Dedifferentiated amniotic fluid mesenchymal stem cell (primary cell): Measurements from ENCODE around the gene UNC13C.

ENCODE experiments used
- DNase-seq: peaks from one replicate; pipeline ENCODE4 v3.0.0-alpha.2; 2016; ENCODE audit errors: extremely low spot score

UNC13C gene

GRCh38 chr15:54640873-54641272, 662.6 kb downstream of the UNC13C start:
- DNase-seq, result no peak

GRCh38 chr15:54644796-54645195, 666.6 kb downstream of the UNC13C start:
- no peak for DNase-seq

- DNase-seq, result no peak
Observed at GRCh38 chr15:54659646-54660045, 681.4 kb downstream of the UNC13C start.

- DNase-seq, result no peak
Observed at GRCh38 chr15:54660356-54660755, 682.1 kb downstream of the UNC13C start.

- DNase-seq, result no peak
Observed at GRCh38 chr15:54675241-54675640, 697.0 kb downstream of the UNC13C start.

GRCh38 chr15:54681584-54681983, 703.3 kb downstream of the UNC13C start:
- no peak for DNase-seq
